Mesothelial cell of epicardium (in vitro differentiated cells): ENCODE results near the gene LSM12. TPM values are rescaled to one million over a fixed set of nuclear protein-coding genes. Genes with fewer than 3 reads are reported as not detected.

Experiments used
- DNase-seq, 2 experiments: peaks; one replicate each; pipeline ENCODE4 v3.0.0; 2021; ENCODE audit warnings: low spot score in 2 of 2; ENCODE audit not compliant: unreplicated experiment in 2 of 2
- H3K27ac Mint-ChIP-seq: 2 replicates; pipeline ENCODE4 v1.8.0; 2021; ENCODE audit warnings: mixed read lengths
- H3K27me3 Mint-ChIP-seq: 2 replicates; pipeline ENCODE4 v1.8.0; 2021; ENCODE audit warnings: low read depth, mixed read lengths
- H3K36me3 Mint-ChIP-seq: 2 replicates; pipeline ENCODE4 v1.8.0; 2021; ENCODE audit warnings: mixed read lengths
- H3K4me1 Mint-ChIP-seq: 2 replicates; pipeline ENCODE4 v1.8.0; 2021; ENCODE audit warnings: mixed read lengths
- H3K4me3 Mint-ChIP-seq: 2 replicates; pipeline ENCODE4 v1.8.0; 2021; ENCODE audit warnings: mild to moderate bottlenecking, moderate library complexity, mixed read lengths
- H3K9me3 Mint-ChIP-seq: 2 replicates; pipeline ENCODE4 v1.8.0; 2021; ENCODE audit warnings: mixed read lengths
- total RNA-seq: library from RNA; stranded (reverse); gene quantifications from 3 replicates; pipeline ENCODE4 v1.2.1, GENCODE V29; 2021
- TF ChIP-seq, protein P1 (sequence below): fragments of 200-600 bp; sonication (generic); IDR thresholded peaks from one replicate; pipeline ENCODE4 v1.5.0; 2021; ENCODE audit warnings: antibody characterized with exemption; ENCODE audit not compliant: unreplicated experiment

Gene LSM12
- total RNA-seq, 1 donor from 2014 or later, result 58.0 TPM

DNA sequence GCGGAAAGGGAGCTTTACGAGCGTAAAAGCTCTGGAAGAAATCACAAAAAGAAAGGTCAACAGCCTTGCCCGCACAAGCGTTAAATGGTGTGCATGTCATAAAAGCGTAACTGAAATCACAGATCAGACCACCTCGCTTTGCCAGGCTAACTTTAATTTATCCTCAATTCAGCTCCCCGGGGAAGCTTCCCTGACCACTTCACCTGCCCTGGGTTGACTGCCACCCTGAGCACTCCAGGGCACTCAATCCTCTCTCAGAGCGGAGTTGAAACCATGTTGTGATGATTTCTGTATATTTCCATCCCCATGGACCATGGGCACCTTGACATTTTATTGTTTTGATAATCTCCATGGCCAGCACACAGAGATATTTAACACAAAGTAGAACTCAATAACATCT lies 78.2 kb downstream of the LSM12 start:
- Mint-ChIP-seq H3K4me3 (no peak overlapping the region), H3K27ac (no peak overlapping the region), H3K36me3 (no peaks in the 10 kb centered on the region), H3K27me3 (peaks cover 57% of the 10 kb centered on the region), H3K4me1 (no peaks in the 10 kb centered on the region), H3K9me3 (no peaks in the 10 kb centered on the region)
- TF ChIP-seq, protein P1, sequence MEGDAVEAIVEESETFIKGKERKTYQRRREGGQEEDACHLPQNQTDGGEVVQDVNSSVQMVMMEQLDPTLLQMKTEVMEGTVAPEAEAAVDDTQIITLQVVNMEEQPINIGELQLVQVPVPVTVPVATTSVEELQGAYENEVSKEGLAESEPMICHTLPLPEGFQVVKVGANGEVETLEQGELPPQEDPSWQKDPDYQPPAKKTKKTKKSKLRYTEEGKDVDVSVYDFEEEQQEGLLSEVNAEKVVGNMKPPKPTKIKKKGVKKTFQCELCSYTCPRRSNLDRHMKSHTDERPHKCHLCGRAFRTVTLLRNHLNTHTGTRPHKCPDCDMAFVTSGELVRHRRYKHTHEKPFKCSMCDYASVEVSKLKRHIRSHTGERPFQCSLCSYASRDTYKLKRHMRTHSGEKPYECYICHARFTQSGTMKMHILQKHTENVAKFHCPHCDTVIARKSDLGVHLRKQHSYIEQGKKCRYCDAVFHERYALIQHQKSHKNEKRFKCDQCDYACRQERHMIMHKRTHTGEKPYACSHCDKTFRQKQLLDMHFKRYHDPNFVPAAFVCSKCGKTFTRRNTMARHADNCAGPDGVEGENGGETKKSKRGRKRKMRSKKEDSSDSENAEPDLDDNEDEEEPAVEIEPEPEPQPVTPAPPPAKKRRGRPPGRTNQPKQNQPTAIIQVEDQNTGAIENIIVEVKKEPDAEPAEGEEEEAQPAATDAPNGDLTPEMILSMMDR, result no peak
- no peak for DNase-seq

DNA sequence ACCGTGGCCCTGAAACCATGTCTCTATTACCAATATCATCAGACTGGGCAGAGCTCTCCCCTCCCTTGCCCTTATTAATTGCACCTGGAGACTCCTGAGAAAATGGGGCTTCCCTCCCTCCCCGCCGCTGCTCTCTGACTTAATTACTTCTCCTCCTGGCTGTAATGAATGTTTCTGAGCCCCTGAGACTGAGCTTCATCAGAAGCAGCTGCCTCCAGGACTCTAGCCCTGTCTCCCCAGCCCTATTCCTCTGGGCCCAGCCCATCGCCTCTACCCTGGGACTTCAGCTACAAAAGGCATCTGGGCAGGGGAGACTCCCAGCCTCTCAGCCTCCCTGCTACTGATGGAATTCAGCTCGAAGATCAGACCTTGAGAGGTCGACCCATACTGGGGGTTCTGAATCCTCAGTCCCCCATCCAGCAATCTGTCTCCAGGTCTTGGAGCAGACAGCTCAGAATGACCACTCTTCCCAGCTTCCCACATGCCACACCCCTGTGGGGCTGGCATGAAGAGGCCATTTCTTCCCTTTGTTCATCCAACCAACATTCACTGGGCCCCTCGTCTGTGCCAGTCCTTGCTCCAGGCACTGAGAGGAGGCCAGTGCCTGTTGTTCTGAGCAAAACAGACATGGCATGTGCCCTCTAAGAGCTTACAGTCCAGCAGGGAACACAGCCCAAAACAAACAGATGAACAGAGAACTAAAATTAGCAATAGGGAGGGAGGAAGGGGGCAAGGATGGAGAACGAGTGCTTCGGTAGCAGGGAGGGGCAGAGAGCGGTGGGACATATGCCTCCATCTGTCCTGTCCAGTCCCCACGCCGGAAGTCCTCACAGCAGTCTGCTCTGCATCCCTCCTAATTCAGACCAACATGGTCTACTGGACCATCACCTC lies 79.1 kb downstream of the LSM12 start:
- no peak overlapping the region for H3K4me3 Mint-ChIP-seq
- no peaks in the 10 kb centered on the region for H3K4me1 Mint-ChIP-seq
- peaks cover 66% of the 10 kb centered on the region for H3K27me3 Mint-ChIP-seq
- no peak for DNase-seq
- no peaks in the 10 kb centered on the region for H3K36me3 Mint-ChIP-seq
- TF ChIP-seq, protein P1, result no peak
- no peak overlapping the region for H3K27ac Mint-ChIP-seq
- H3K9me3 Mint-ChIP-seq, result no peaks in the 10 kb centered on the region

DNA sequence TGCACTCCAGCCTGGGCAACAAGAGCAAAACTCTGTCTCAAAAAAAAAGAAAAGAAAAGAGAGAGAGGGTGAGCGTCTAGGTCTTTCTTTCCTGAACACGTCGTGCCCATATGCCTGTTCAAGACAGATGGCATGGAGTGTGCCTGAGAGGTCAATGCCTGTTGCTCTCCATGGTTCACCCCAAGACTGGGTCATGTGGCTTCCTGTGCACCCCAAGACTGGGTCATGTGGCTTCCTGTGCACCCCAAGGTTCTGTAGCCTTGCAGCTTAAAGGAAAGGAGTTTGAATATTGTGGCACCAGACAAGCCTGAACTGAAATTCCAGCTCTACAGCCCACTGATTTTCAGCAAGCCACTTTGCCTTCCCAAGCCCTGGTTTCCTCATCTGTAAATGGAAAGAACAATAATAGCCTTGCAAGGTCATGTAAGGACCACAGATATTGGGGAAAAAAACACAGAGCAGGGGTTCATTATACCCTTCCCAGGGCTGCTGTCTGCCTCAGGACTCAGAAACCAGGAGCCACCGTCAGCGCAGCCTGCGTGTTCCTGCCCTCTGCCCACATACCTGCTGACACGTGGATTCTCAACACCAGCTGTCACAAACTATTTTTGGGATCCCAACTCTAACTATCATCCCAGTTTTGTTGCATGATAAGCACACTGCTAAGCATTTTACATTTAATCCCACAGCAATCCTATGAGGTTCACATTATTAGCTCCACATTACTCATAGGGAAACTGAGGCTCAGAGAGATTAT lies 80.1 kb downstream of the LSM12 start:
- no peak for DNase-seq
- Mint-ChIP-seq H3K36me3 (no peaks in the 10 kb centered on the region), H3K27ac (no peak overlapping the region), H3K9me3 (no peaks in the 10 kb centered on the region), H3K27me3 (peaks cover 75% of the 10 kb centered on the region), H3K4me3 (no peak overlapping the region), H3K4me1 (no peaks in the 10 kb centered on the region)
- TF ChIP-seq, protein P1, result no peak

DNA sequence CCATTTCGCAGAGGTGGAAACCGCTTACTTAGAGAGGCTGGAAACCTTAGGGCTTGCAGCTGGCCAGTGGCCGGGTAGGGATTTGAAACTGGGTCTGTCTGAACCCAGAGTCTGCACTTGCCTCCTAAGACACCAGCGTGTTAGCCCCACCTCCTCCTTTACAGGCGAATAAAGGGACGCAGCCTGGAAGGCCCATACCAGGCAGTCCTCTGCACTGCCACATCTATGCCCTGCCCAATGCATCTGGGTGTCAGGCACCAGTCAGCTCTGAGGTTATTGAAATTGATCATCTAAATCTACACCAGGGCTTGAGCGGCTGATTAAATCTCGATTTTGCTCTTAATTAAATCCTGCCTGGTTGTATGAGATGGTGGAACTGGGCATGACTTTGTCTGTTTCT lies 82.0 kb downstream of the LSM12 start:
- Mint-ChIP-seq H3K4me1 (no peaks in the 10 kb centered on the region), H3K27ac (no peak overlapping the region), H3K36me3 (no peaks in the 10 kb centered on the region), H3K4me3 (peak overlapping the region; percentile 50), H3K27me3 (peaks cover 92% of the 10 kb centered on the region), H3K9me3 (no peaks in the 10 kb centered on the region)
- no peak for DNase-seq
- TF ChIP-seq, protein P1, result no peak

Other genes with a start within 250 kb of the LSM12 start
- 22.9 to 24.3 TPM (median 22.9 TPM) in 3 replicates for gene MPP3, start 233.5 kb downstream of the LSM12 start, total RNA-seq
- gene CD300LG, start 219.5 kb downstream of the LSM12 start, total RNA-seq, result 0.18 TPM in 1 of 3 replicates, not detected in the others
- gene MPP2, start 159.1 kb downstream of the LSM12 start, total RNA-seq, result 11.6 to 14.1 TPM (median 13.0 TPM) in 3 replicates
- not detected in 3 replicates for gene PPY, start 124.2 kb downstream of the LSM12 start, total RNA-seq
- gene PYY, start 112.7 kb downstream of the LSM12 start, total RNA-seq, result not detected in 3 replicates
- gene NAGS, start 62.0 kb downstream of the LSM12 start, total RNA-seq, result 0.42 to 0.88 TPM (median 0.82 TPM) in 3 replicates
- 34.2 to 36.4 TPM (median 35.8 TPM) in 3 replicates for gene TMEM101, start 51.7 kb downstream of the LSM12 start, total RNA-seq
- 58.3 to 63.2 TPM (median 61.4 TPM) in 3 replicates for gene G6PC3, start 4.1 kb upstream of the LSM12 start, total RNA-seq
- 33.4 to 34.1 TPM (median 33.5 TPM) in 3 replicates for gene HDAC5, start 57.0 kb upstream of the LSM12 start, total RNA-seq
- gene HROB, start 75.3 kb upstream of the LSM12 start, total RNA-seq, result 6.0 to 6.4 TPM (median 6.2 TPM) in 3 replicates
- gene ASB16, start 104.0 kb upstream of the LSM12 start, total RNA-seq, result 0.14 to 0.16 TPM in 2 of 3 replicates, not detected in the other
- 35.7 to 39.0 TPM (median 37.0 TPM) in 3 replicates for gene TMUB2, start 120.3 kb upstream of the LSM12 start, total RNA-seq
- 132 to 143 TPM (median 137 TPM) in 3 replicates for gene ATXN7L3, start 133.2 kb upstream of the LSM12 start, total RNA-seq
- gene UBTF, start 153.0 kb upstream of the LSM12 start, total RNA-seq, result 113 to 120 TPM (median 119 TPM) in 3 replicates
- gene SLC4A1, start 201.5 kb upstream of the LSM12 start, total RNA-seq, result not detected in 3 replicates
- 0.34 to 0.60 TPM (median 0.53 TPM) in 3 replicates for gene RUNDC3A, start 241.9 kb upstream of the LSM12 start, total RNA-seq